ENCODE data around the gene TMEM221.

Gene TMEM221

DNA sequence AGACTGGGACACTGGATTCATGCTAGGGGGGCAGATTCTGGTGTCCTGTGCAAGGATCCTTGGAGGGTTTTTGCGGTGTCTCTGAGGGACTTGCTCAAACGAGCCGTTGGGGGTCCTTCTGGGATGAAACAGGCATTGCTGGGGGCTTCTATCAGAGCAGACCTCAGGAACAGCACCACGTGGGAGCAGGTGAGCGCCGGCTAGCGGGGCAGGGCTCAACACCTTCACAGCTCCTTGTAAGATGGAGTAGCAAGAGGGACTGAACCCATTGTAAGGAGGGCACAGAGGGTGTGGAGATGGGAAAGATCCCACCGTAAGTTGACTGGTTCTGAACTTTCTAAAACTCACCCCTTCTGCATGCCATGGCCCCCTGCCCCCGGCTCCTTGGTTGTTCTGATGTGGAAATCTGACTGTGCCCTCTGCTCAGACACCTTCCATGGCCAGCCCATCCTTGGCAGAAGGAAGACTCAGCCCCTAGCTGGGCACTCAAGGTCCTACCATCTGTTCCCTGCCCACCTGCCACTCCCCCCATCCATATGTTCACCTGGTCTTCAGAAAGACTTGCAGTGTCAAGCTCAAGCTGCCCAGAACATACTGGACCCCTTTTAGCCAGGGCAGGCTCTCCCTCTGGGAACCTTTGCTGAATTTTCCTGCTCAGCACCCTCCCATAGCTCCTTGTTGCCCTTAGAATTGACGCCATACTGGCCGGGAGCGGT, 23.1 kb upstream of the TMEM221 start:
- no peak for DNase-seq

DNA sequence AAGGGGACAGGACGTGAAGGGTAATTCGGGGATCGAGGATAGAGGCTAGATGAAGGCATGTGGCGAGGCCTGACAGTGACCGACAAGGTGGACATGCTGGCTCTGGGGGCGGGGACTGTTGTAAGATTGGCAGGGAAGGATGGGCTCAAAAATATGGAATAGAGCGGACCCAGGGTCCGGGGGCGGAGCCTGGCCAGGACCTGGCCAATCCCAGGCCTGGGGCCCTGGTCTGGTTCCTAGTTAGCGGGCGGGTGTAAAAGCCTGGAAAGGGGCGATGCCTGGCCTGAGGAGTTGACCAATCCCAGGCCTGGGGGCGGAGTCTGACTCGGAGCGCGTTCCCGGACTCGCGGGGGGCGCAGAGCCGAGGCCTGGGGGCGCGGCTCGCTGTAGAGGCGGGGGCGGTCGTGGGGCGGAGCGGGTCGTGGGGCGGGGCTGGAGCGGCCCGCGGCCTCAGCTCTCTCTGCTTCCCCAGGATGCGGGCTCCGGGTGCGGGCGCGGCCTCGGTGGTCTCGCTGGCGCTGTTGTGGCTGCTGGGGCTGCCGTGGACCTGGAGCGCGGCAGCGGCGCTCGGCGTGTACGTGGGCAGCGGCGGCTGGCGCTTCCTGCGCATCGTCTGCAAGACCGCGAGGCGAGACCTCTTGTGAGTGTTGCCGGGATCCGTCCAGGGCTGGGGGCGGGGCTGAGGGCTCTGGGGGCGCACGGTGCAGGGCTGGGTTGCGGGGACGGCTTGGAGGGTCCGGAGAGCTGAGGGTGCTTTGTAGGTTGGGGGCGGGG, 21.8 kb upstream of the TMEM221 start, which contains the start of gene SLC27A1:
SLC27A1 (plus strand) TSS at position 457 of the 774 bp plus-strand sequence; CDS start at position 474, 17 bp downstream.
- peak; percentile 99 for DNase-seq

DNA sequence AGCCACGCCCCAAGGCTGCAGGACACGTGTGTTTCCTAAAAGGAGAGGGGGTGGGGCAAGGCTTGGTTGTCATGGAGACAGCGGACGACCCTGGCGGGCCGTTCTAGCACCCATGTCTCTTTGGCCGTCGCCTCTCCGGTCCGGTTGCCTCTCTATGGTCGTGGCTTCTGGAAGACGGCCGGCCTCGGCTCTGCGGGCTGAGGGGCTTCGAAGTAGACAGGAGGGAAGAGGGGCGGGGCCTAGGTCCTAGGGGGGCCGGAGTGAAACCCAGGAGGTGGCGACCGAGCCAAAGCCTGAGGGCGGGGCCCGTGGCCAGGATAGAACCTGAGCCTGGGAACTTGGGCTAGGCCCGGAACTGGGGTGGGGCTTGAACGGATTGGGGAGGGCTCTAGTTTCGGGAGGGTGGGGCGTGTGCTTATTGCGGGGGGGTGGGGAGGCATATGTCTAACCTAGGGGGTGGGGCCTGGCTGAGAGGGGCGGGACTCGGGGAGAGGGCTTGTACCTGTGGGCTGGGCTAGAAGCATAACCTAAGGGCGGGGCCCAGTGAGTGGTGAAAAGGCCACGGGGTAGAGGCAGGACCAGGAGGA, 21.1 kb upstream of the TMEM221 start:
- DNase-seq = peak; percentile 98

DNA sequence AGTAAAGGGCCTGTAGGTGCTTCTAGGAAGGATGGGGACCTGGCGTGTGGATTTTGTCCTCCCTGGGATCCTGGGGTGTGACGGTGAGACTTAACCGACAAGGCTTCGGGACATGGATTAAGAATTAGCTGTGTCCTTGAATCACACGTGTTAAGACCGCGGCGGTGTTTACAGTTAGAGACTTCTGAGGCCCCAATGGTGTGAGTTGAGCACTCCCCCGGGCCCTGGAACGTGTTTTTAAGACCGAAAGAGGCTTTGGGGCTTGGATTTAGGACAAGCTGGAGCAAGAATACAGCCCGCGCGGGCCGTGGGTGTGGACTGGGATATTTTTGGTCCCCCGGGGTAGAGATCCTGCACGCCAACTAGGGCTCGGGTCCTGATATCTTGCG, 20.6 kb upstream of the TMEM221 start:
- no peak for DNase-seq

DNA sequence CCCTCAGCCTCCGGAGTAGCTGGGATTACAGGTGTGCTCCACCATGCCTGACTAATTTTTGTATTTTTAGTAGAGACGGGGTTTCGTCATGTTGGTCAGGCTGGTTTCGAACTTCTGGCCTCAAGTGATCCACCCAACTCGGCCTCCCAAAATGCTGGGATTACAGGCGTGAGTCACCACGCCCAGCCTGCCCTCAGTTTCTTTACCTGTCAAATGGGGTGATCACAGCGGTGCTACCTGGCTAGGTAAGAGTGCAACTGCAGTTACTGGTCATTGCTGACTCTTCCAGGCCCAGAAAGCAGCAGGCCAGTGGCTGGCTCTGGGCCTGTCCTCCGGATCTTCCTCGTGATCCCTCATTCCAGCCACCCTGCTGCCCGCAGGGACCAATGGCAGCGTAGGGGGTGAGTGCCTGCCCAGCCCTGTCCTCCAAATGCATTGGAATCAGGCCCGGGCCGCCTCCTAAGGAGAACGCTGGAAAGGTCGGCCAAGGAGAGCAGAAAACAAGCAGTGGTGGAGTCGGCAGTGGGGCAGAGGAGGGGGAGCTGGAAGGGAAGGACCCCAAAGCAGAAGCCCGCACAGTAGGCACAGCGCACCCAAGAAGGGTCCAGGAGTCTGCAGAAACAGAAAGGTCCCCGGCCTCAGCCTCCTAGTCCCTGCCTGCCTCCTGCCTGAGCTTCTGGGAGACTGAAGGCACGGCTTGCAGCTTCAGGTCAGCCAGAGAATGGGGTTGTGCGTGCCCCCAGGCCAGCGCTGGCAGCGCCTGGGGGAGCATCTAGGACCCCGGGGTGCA, 20.0 kb upstream of the TMEM221 start:
- no peak for DNase-seq

DNA sequence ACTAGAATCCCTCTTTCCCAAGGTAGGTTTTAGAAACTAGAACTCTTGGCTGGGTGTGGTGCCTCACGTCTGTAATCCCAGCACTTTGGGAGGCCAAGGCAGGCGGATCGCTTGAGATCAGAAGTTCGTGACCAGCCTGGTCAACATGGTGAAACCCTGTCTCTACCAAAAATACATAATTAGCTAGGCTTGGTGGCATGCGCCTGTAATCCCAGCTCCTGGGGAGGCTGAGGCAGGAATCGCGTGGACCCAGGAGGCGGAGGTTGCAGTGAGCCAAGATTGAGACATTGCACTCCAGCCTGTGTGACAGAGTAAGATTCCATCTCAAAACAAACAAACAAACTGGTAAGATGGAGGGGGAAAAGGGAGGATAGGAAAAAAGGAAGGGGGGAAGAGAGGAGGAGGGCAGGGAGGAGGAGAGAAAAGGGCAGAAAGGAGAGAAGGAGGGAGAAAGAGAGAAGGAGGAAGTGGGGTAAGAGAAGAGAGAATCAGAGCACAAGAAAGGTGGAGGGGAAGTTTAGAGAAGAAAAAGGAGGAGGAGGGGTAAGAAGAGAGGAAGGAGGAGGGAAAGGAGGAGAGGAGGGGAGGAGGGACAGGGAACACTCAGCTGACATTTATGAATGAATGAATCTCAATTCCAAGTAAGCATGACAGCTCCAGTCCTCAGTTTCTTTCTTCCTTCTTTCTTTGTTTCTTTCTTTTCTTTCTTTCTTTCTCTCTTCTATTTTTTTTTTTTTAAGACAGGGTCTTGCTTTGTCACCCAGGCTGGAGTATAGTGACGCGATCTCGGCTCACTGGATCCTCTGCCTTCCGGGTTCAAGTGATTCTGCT, 19.2 kb upstream of the TMEM221 start:
- no peak for DNase-seq

DNA sequence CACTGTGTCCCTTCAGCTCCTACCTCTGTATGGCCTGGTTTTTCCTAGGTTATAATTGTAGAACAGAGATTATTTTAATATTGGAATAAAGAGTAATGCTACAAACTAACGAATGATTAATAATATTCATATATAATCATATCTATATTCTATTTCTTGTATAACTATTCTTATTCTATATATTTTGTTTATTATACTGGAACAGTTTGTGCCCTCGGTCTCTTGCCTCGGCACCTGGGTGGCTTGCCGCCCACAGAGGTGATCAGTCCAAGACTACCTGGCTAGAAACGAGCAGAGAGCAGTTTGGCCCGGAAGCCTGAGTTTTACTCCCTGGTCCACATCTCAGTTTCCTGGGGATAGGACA, 18.0 kb upstream of the TMEM221 start:
- DNase-seq = no peak

DNA sequence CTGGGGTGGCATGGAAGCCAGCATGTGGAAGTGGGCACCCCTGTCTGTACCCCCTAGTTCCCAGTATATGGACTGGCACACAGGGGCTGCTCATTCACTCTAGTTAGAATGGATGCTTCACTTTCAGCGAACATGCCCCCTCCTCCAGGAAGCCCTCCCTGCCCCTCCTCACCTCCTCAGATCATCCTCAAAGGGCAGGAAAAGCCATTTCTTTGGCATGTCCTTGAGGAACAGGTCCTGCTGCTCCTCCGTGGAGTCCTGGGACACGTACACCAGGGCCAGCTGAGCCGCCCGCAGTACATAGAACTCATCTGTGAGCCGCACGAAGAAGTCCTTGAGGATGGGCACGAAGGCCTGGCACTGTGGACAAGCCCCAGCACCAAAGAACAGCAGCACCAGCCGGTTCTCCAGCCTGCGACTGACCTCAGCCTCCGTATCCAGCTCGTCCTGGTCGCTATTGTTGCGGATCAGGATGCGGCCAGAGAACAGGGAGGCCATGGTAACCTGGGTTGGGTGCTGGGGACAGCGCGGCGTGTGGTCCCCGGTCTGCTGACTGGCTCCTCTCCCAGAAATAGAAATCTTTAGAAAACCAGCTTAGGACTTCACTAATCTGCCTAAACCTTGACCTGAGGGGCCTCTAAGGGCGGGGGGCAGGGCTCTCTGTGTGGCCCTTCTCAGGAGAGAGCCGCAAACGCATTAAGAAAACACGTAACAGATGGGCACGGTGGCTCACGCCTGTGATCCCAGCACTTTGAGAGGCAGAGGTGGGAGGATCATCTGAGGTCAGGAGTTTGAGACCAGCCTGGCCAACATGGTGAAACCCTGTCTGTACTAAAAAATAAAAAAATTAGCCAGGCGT, 12.1 kb upstream of the TMEM221 start, which contains the start of gene NXNL1:
NXNL1 (minus strand) TSS at position 555 of the 859 bp plus-strand sequence; CDS start at position 498, 57 bp downstream.
- DNase-seq = no peak

DNA sequence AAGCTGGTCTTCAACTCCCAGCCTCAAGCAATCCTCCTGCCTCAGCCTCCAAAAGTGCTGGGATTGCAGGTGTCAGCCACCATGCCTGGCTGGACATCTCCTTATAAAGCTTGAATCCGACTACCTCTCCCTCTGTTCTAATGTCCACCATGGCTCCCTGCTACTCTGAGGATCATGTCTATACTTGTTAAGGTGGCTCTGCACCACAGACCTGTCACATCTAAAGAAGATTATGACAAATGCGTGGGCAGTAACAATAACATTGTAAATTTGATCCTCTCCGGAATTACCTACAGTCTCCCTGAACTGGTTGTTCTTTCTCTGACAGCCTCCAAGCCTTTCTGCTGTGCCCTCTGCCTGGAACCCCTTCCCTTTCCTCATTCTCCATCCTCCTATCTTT, 10.5 kb upstream of the TMEM221 start:
- DNase-seq = no peak

DNA sequence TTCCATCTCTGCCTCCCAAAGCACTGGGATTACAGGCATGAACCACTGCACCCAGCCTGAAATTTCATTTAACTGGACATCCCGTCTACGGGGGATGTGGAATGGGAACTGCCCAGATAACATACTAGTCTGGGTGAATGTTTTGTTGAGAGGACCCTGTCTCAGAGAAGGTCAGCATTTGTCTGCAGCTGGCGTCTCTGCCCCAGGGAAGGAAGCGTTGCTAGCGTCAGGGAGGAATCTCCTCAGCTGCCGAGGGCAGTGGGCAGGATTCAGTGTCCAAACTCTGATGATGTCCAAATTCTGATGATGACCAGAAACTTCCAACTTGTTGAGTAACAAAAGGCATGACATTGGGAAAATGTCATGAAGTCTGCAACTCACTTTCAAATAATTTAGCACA, 9.1 kb upstream of the TMEM221 start:
- DNase-seq = no peak

DNA sequence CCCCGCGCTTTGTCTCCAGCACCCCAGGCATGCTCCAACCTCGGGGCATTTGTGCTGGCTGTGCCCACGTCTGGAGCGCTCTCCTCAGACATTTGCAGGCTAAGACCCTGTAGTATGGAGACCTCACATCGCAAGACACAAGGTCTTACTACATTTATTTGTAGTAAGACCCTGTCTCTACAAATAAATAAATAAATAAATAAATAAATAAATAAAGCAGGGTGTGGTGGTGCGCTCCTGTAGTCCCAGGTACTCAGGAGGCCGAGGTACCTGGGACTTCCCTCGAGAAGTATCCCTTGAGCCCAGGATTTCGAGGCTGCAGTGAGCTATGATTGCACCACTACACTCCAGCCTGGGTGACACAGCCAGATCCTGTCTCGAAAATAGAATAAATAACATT, 7.7 kb upstream of the TMEM221 start:
- no peak for DNase-seq

DNA sequence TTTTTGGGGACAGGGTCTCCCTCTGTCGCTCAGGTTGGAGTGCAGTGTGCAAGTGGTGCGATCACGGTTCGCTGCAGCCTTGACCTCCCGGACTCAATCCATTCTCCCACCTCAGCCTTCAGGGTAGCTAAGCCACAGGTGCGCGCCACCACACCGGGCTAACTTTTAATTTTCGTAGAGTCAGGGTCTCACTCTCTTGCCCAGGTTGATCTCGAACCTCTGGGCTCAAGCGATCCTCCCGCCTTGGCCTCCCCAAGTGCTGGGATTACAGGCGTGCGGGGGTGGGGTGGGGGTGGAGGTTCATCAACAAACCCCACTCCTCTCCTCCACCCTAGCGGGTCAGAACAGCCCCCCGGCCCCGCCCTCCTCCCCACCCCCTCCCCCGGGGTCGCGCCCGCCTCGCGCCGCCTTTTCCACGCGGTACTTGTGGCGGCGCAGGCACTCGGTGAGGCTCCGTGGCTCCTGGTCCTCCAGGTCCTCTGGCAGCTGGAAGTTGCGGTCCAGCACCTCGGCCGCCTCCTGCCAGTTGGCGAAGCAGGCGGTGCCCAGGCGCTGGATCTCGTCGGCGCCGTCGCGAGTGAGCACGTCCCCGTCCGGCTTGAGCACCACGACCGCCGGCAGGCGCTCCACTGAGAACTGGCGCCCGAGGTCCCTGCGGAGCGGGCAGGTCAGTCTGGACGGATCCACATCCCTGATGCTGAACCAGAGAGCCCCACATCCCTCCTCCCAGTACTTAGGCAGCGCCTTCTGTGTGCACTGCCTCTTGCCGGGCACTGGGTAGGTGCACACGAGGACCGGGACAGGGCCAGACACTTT, 7.0 kb upstream of the TMEM221 start:
- DNase-seq = no peak

DNA sequence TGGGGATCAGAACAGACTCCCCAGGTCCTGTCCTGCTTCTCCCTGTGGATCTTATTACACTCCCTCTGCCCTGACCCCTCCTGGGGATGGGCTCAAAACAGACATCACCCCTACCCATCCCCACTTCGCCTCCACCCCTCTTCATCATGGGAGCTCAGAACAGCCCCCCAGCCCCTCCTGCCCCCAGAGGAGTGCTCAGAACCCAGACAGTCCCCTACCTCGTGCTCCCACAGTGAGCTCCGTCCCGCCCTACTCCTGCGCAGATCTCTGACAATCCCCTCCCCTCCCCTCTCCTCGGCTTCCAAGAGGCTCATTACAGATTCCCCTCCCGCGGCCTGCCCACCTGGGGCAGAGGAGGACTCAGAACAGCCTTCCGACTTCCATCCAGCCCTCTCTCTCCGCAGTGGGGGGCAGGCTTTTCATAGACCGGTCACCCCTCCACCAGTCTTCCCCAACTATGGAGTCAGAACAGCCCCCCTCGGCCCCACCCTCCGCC, 6.2 kb upstream of the TMEM221 start:
- no peak for DNase-seq

DNA sequence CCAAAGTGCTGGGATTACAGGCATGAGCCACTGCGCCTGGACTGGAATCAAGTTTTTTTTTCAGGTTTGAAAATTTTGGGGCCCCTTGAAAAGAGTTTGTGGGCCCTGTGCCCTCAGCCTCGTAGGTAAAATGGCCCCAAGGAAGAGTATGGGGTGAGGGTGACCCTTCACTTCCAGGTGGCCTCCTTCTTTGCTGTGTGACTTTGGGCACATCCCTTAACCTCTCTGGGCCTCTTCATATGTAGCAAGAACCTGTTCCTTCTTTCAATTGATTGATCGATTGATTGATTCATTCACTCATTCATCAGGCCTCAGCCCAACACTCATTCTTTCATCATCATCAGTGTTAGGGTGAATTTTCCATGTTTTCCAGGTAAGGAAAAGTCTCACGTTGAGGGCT, 3.4 kb upstream of the TMEM221 start:
- DNase-seq = no peak

DNA sequence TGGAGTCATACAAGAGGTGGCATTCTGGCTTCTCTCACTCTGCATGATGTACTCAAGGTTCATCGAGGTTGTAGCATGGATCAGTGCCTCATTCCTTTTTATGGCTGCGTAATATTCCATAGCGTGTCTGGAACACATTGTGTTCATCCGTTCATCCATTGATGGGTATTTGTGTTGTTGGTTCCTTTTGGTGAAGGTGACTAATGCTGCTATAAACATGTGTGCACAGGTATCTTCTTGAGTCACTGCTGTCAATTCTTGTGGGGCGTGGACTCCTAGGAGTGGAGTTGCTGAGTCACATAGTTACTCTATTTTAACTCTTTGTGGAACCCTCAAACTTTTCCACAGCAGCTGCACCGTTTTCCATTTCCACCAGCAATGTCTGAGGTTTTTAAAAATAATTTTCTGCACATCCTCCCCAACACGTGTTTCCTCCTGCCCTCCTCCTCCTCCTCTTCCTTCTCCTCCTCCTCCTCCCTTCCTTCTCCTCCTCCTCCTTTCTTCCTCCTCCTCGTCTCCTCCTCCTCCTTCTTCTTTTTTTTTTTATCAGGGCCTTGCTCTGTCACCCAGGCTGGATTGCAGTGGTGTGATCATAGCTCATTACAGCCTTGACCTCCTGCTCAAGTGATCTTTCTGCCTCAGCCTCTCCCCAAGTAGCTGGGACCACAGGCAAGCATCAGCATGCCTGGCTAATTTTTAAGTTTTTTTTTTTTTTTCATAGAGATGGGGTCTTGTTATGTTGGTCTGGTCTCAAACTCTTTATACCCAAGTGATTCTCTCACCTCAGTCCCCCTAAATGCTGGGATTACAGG, 2.0 kb upstream of the TMEM221 start:
- DNase-seq = peak; percentile 53

DNA sequence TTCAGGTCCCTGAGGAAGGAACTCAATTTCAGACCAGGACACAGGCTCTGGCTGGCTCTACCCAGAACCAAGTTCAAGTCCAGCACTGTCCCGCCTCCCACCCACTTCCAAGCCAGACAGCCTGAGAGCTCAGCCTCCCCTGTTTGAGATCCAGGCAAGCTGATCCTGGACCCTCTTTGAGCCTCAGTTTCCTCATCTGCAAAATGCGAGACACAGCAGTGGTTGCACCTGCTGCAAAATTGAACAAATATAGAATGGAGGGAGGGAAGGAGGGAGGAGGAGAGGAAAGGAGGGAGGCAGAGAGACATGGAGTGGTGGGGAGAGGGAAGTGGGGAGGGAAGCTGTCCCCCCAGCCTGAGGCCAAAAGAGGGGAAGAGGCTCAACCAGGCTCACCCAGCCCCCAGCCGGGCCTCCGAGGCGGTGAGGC, 751 bp downstream of the TMEM221 start:
- DNase-seq = no peak

DNA sequence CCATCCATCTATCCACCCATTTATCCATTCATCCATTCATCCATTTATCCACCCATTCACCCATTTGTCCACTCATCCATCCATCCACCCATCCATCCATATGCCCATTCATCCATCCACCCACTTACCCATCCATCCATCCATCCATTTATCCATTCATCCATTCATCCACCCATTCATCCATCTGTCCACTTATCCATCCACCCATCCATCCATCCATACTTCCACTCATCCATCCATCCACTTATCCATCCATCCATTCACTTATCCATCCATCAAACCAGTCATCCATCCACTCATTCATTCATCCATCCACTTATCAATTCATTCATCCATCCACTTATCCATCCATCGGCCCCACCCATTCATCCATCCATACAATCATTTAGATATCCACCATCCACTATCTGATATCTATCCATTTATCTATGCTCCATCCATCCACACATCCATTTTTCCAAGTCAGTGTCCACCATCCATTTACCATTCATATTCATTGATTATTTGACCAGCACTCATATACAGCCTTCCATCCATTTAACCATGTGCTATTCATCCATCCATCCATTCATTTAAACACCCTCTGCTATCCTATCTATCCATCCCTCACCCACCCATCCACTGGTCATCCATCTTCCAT, 2.8 kb downstream of the TMEM221 start:
- DNase-seq = no peak

DNA sequence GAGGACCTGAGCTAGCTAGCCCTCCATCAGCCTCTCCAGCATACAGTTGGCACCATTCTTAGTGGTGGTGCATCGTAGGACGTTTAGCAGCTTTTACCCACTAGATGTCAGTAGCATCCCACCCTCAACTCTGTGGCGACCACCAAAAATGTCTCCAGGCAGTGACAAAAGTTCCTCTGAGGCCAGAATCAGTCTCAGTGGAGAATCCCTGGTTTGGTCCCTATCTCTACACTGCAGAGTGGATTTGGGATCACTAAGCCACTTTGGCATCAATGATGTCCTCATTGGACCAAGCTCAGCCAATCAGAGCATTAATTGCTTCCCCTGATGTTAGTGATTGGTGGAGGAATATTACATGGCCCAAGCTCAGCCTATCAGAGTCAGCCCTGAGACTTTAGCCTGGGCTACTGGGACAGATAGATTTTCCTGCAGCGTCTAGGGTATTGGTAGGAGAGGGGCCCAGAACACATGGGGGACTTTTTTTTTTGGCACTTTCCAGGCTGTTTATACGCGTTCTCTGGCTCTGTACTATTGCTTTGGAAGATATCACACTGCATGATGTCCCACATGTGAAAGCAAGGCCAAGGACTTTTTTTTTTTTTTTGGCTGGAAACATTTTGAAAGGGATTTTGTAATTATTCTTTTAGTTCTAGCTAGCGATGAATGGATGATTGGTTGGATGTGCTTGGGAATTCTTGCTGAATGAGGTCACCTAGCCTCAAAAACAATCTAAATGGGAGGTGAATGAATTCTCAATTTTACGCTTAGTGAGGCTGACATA, 7.0 kb downstream of the TMEM221 start:
- DNase-seq = peak; percentile 65

Measured in hematopoietic multipotent progenitor cell treated with erythropoietin and hydrocortisone succinate and interleukin-3 and kit ligand, for 6 days (in vitro differentiated cells).